Caki2 (cell line): ENCODE results near the gene TRAK1. TPM values are rescaled to one million over a fixed set of nuclear protein-coding genes. Genes with fewer than 3 reads are reported as not detected.

Source experiments
- DNase-seq: peaks from one replicate; pipeline ENCODE4 v3.0.0-alpha.2; 2015; ENCODE audit warnings: low read depth
- in situ Hi-C: cut with HindIII; loops from 2 replicates; pipeline ENCODE4 v1.10.0; 2016; ENCODE audit warnings: low sequenced_read_pairs, low pct_unique_long_range_greater_than_20kb, mixed read lengths
- total RNA-seq: library from RNA; depleted of rRNA; stranded (reverse); fragments of >200 nt; shearing (Covaris generic); gene quantifications from 2 replicates; pipeline ENCODE4 v1.2.3, GENCODE V29; 2014; ENCODE audit warnings: low replicate concordance

TRAK1 gene
- total RNA-seq, 1 experiment from 2014 or later, result 24.0 TPM

DNA sequence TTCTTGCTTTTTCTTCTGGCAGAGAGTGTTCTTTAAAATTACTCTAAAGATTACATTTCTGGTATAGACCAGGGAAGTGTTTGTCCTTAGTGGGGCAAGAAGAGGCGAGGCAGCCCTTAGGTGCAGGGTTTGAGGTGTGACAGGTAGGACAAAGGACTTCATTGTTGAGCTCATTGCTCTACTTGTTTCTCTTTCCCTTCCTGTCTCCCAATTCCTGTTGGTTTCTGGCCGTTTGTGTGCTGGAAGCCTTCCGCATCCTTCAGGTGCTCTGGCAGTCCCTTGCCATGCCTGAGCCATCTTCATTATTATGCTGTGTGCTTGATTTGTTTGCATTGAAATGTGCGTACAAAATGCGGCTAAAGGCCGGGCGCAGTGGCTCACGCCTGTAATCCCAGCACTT, 89.7 kb downstream of the TRAK1 start:
- in situ Hi-C loops, result no loop called here
- no peak for DNase-seq

DNA sequence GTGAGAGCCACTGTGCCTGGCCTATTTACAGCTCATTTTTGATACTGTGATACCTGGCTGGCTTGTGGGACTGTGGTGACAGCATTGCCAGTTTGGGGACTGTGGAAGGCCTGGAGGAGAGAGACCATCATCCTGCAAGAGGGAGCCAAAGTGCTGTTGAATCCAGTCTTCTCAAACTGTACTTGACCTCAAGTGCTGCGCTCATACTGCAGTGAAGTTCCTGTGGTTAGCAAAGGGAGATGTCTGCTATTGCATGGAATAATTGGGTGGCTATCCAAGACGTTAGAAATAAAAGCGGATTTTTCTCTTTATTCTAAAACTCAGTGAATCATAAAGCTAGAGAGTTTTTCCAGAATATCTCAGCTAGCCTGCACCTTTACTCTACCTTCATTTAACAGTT, 91.4 kb downstream of the TRAK1 start:
- no peak for DNase-seq
- in situ Hi-C loops, result no loop called here

GRCh38 chr3:42183991-42184632, 93.0 kb downstream of the TRAK1 start:
- in situ Hi-C loops, result no loop called here

GRCh38 chr3:42184651-42185443, 93.7 kb downstream of the TRAK1 start:
- DNase-seq, result no peak
- in situ Hi-C loops, result no loop called here

More at GRCh38 chr3:42183991-42184632, 93.0 kb downstream of the TRAK1 start:
- DNase-seq, result peak; percentile 71

GRCh38 chr3:42187936-42188335, 96.8 kb downstream of the TRAK1 start:
- in situ Hi-C loops, result no loop called here

DNA sequence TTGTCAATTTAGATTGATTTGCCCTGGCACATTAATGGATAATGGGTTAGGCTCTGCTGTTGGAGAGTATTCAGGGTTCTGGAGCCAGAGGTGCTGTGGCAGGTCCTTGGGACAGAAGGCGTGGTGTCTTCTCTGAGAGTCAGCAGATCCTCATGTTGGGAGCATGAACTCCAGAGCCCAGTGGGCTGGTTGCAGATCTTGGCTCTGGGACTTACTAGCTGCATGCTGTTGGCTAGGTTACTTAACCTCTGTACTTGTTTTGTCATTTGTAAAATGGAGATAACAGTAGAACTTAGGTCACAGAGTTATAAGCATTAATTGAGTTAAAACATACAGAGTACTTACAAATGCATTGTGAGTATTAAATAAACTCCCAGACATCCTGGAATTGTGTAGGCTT, 97.2 kb downstream of the TRAK1 start:
- in situ Hi-C loops, result no loop called here
- DNase-seq, result no peak

More at GRCh38 chr3:42187936-42188335, 96.8 kb downstream of the TRAK1 start:
- DNase-seq, result no peak

- in situ Hi-C loops, result no loop called here
- DNase-seq, result no peak
Measured at GRCh38 chr3:42189001-42189460, 97.9 kb downstream of the TRAK1 start.

- in situ Hi-C loops, result no loop called here
- peak; percentile 48 for DNase-seq
Measured at GRCh38 chr3:42189736-42190135, 98.6 kb downstream of the TRAK1 start.

DNA sequence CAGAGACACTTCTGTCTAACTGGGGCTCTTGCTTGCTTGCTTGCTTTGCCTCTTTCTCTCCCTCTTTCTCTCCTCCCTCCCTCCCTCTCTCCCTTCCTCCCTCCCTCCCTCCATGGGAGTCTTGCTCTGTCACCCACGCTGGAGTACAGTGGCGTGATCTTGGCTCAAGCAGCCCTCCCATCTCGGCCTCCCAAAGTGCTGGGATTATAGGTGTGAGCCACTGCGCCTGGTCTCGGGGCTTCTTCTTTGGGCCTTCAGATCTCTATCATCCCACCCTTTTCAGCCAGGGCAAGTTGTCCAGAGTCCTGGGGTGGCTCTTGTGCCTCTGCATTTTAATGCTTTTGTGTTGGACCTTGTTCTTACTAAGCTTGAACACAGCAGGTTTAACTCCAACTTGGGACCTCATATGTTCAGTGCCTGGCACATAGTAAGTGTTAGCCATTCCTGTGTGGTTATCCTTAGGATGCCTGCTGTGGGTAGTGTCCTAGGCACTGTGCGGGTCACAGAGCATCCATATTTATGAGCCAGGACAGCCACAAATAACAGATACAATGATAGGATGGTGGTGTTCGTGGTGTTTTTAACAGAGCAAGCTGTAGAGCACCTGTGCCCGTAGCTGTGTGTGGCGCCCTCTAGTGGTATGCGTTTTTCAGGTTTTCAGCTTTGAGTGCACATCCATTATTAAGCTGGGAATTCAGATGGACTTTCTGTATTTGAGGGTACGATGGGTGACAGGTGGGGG, 99.7 kb downstream of the TRAK1 start:
- DNase-seq, result peak; percentile 51
- in situ Hi-C loops, result no loop called here

GRCh38 chr3:42191443-42191747, 100.2 kb downstream of the TRAK1 start:
- no peak for DNase-seq
- in situ Hi-C loops, result no loop called here

GRCh38 chr3:42192334-42193200, 101.4 kb downstream of the TRAK1 start:
- DNase-seq, result no peak
- in situ Hi-C loops, result no loop called here

GRCh38 chr3:42194943-42195510, 103.9 kb downstream of the TRAK1 start:
- in situ Hi-C loops, result no loop called here
- no peak for DNase-seq

GRCh38 chr3:42195879-42196330, 104.7 kb downstream of the TRAK1 start:
- in situ Hi-C loops, result no loop called here

DNA sequence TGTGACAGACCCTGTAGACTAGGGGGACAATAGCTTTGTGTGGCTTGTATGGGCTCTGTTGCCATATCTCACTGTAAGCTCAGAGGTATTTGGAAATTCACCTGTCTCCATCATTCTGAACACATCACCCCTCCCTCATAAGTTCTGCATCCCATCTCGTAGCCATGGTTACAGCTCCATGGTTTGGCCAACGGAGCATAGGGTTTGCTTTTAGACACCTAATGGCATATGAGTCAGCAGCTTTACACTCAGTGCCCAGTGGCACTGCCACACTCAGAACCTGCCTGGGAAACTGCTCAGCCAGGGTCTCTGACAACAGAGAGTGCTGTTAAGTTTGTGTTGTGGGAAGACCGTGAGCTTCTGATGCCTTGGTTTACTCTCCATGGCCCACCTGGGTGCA, 107.6 kb downstream of the TRAK1 start:
- DNase-seq, result no peak
- in situ Hi-C loops, result no loop called here

More at GRCh38 chr3:42195879-42196330, 104.7 kb downstream of the TRAK1 start:
- DNase-seq, result no peak

GRCh38 chr3:42202217-42202865, 111.2 kb downstream of the TRAK1 start:
- no peak for DNase-seq
- in situ Hi-C loops, result no loop called here

GRCh38 chr3:42204867-42205599, 113.9 kb downstream of the TRAK1 start:
- in situ Hi-C loops, result no loop called here
- DNase-seq, result no peak
